Measurements from ENCODE around the gene GPR39.

GRCh38 chr2:132667706-132668105 is 251.1 kb downstream of the GPR39 start:
- TF ChIP-seq CTCF (IDR thresholded peaks at IDR 0.05; ENCODE audit: low read depth, low read length, poor library complexity, severe bottlenecking): no peak
- TF ChIP-seq EZH2phosphoT487 (IDR thresholded peaks at IDR 0.05; ENCODE audit: borderline replicate concordance, low read length): no peak
